ENCODE results near the gene MAP3K6. TPM values are rescaled to one million over a fixed set of nuclear protein-coding genes. Genes with fewer than 3 reads are reported as not detected.

MAP3K6 gene
- total and polyA plus RNA-seq, 2 of the 13 experiments (the other 11 are each of a cell fraction or from before 2014, with no cell fraction given), result 2.7 to 3.2 TPM

GRCh38 chr1:27321813-27322568 is 44.8 kb downstream of the MAP3K6 start, which contains the start of gene TMEM222 (continued):
- TF ChIP-seq HMG20A (CRISPR knock-in tag; IDR thresholded peaks at IDR 0.05; ENCODE audit: borderline replicate concordance) (peak; percentile 42; the same call in 1 of the 2 replicates), ZNF142 (CRISPR knock-in tag; IDR thresholded peaks at IDR 0.05) (peak; percentile 90), ZSCAN30 (CRISPR knock-in tag; IDR thresholded peaks at IDR 0.05) (no peak), TAF15 (IDR thresholded peaks at IDR 0.05; ENCODE audit: low read depth, low read length, poor library complexity, severe bottlenecking) (peak; percentile 64), ZNF768 (CRISPR knock-in tag; IDR thresholded peaks at IDR 0.05) (peak; percentile 60; the same call in 1 of the 2 replicates), ZNF446 (CRISPR knock-in tag; IDR thresholded peaks at IDR 0.05) (peak; percentile 76; the same call in 1 of the 2 replicates), BORCS8-MEF2B (CRISPR knock-in tag; IDR thresholded peaks at IDR 0.05) (peak; percentile 75), CEBPB (IDR thresholded peaks at IDR 0.05; ENCODE audit: borderline replicate concordance, low read depth, low read length) (peak; percentile 96), IKZF5 (CRISPR knock-in tag; IDR thresholded peaks at IDR 0.05) (peak; percentile 95), PHF5A (CRISPR knock-in tag; IDR thresholded peaks at IDR 0.05; ENCODE audit: low read depth, unreplicated experiment) (no peak), ZNF646 (CRISPR knock-in tag; IDR thresholded peaks at IDR 0.05) (no peak), ZNF770 (CRISPR knock-in tag; IDR thresholded peaks at IDR 0.05) (peak; percentile 67), ZNF451 (CRISPR knock-in tag; IDR thresholded peaks at IDR 0.05) (peak; percentile 79; the same call in 1 of the 2 replicates)
